HepG2 (cell line): ENCODE data around the gene CDCP1.

Experiments
- CC2D1A ChIP-seq: sonication (generic); formaldehyde crosslinking; IDR thresholded peaks from 2 replicates; pipeline ENCODE4 v1.8.1; 2023; ENCODE audit warnings: mild to moderate bottlenecking, missing genetic modification reagents
- CTCF ChIP-seq: sonication (generic); formaldehyde crosslinking; IDR thresholded peaks from 2 replicates; pipeline ENCODE4 v1.5.0; 2020; ENCODE audit warnings: mild to moderate bottlenecking, missing genetic modification reagents, moderate library complexity
- E2F1 ChIP-seq: sonication (generic); formaldehyde crosslinking; IDR thresholded peaks from 2 replicates; pipeline ENCODE4 v1.5.0; 2020; ENCODE audit warnings: missing genetic modification reagents
- ETV6 ChIP-seq: sonication (generic); formaldehyde crosslinking; conservative IDR thresholded peaks from 2 replicates; pipeline ENCODE4 v1.4.0; 2020; ENCODE audit warnings: missing genetic modification reagents
- JARID2 ChIP-seq: sonication (generic); formaldehyde crosslinking; IDR thresholded peaks from 2 replicates; pipeline ENCODE4 v1.8.1; 2023; ENCODE audit warnings: missing genetic modification reagents, inconsistent platforms; ENCODE audit not compliant: insufficient replicate concordance
- POLR2AphosphoS5 ChIP-seq: IDR thresholded peaks from 2 replicates; pipeline ENCODE4 v1.6.1; 2012; ENCODE audit warnings: low read depth, low read length
- RARA ChIP-seq: IDR thresholded peaks from 2 replicates; pipeline ENCODE4 v1.6.1; 2016; ENCODE audit warnings: missing genetic modification reagents, missing compliant biosample characterization
- ZC3H4 ChIP-seq: sonication (generic); formaldehyde crosslinking; IDR thresholded peaks from 2 replicates; pipeline ENCODE4 v1.4.0; 2020; ENCODE audit warnings: missing genetic modification reagents, borderline replicate concordance
- ZKSCAN8 ChIP-seq: IDR thresholded peaks from 2 replicates; pipeline ENCODE4 v1.6.1; 2016; ENCODE audit warnings: borderline replicate concordance, missing genetic modification reagents, missing compliant biosample characterization
- TF ChIP-seq, protein P1 (sequence below): sonication (generic); formaldehyde crosslinking; IDR thresholded peaks from 2 replicates; pipeline ENCODE4 v1.9.0; 2021; ENCODE audit warnings: missing genetic modification reagents, mild to moderate bottlenecking, borderline replicate concordance

- TF ChIP-seq CTCF (CRISPR knock-in tag) (no peak), E2F1 (no peak), ETV6 (CRISPR knock-in tag) (no peak), POLR2AphosphoS5 (no peak), RARA (no peak), JARID2 (CRISPR knock-in tag) (no peak), ZC3H4 (CRISPR knock-in tag) (no peak), CC2D1A (CRISPR knock-in tag) (no peak), ZKSCAN8 (CRISPR knock-in tag) (no peak)
- TF ChIP-seq, protein P1, sequence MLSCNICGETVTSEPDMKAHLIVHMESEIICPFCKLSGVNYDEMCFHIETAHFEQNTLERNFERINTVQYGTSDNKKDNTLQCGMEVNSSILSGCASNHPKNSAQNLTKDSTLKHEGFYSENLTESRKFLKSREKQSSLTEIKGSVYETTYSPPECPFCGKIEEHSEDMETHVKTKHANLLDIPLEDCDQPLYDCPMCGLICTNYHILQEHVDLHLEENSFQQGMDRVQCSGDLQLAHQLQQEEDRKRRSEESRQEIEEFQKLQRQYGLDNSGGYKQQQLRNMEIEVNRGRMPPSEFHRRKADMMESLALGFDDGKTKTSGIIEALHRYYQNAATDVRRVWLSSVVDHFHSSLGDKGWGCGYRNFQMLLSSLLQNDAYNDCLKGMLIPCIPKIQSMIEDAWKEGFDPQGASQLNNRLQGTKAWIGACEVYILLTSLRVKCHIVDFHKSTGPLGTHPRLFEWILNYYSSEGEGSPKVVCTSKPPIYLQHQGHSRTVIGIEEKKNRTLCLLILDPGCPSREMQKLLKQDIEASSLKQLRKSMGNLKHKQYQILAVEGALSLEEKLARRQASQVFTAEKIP (CRISPR knock-in tag), result no peak
Observed at GRCh38 chr3:45178183-45179023, 32.2 kb upstream of the CDCP1 start.
